OCI-LY7 (cell line): ENCODE results near the gene POLQ. TPM values are rescaled to one million over a fixed set of nuclear protein-coding genes. Genes with fewer than 3 reads are reported as not detected.
"Not testable (repeated sequence)": the region's sequence is repeated elsewhere in the genome, so short reads cannot be mapped to it uniquely, and the experiment has no call there.

Source experiments
- Bru-seq: library from RNA; stranded (reverse); fragments of 400-500 nt; gene quantifications from one replicate; lab custom pipeline; 2021; lab: Mats Ljungman, UMichigan
- BruChase-seq, 2 experiments: library from RNA; stranded (reverse); fragments of 400-500 nt; gene quantifications; one replicate each; lab custom pipeline; 2021; lab: Mats Ljungman, UMichigan
- BruUV-seq: library from RNA; stranded (reverse); fragments of 400-500 nt; replicated peaks from 2 replicates; lab custom pipeline; 2021; lab: Mats Ljungman, UMichigan
- CTCF ChIA-PET: fragments of 300-600 bp; sonication (Branson Sonifier 250); formaldehyde crosslinking; loops from one replicate; lab custom pipeline; 2022; ENCODE audit warnings: antibody characterized with exemption; ENCODE audit not compliant: unreplicated experiment; lab: Charles Lee
- POLR2A ChIA-PET: fragments of 300-600 bp; sonication (Branson Sonifier 250); formaldehyde crosslinking; loops from one replicate; lab custom pipeline; 2022; ENCODE audit warnings: antibody characterized with exemption; lab: Charles Lee
- DNase-seq: peaks from one replicate; pipeline ENCODE4 v3.0.0-alpha.2; 2015; ENCODE audit warnings: low spot score
- H2AFZ ChIP-seq: fragments of 200-600 bp; sonication (generic), shearing (Covaris generic); 2 replicates; pipeline ENCODE4 v1.6.1; 2014; ENCODE audit warnings: mild to moderate bottlenecking, antibody characterized with exemption, low read length, moderate library complexity
- H3K27ac ChIP-seq: fragments of 200-600 bp; sonication (generic); 2 replicates; pipeline ENCODE4 v1.5.1; 2014; ENCODE audit warnings: mixed run types, low read depth, mild to moderate bottlenecking, moderate library complexity, low read length, inconsistent platforms; ENCODE audit not compliant: poor library complexity, severe bottlenecking
- H3K36me3 ChIP-seq: fragments of 200-600 bp; sonication (generic); 2 replicates; pipeline ENCODE4 v1.6.1; 2014; ENCODE audit warnings: mild to moderate bottlenecking, antibody characterized with exemption, low read length, moderate library complexity, mixed read lengths; ENCODE audit not compliant: insufficient read depth
- H3K4me1 ChIP-seq: fragments of 200-600 bp; sonication (generic); 2 replicates; pipeline ENCODE4 v1.5.1; 2014; ENCODE audit warnings: mild to moderate bottlenecking, low read length; ENCODE audit not compliant: insufficient read depth, poor library complexity, severe bottlenecking
- H3K4me2 ChIP-seq: fragments of 200-600 bp; sonication (generic); 2 replicates; pipeline ENCODE4 v1.6.1; 2014; ENCODE audit warnings: mild to moderate bottlenecking, low read length
- H3K4me3 ChIP-seq: fragments of 200-600 bp; sonication (generic); 2 replicates; pipeline ENCODE4 v1.5.1; 2014; ENCODE audit warnings: mild to moderate bottlenecking, low read depth, low read length; ENCODE audit not compliant: poor library complexity, severe bottlenecking
- H3K79me2 ChIP-seq: fragments of 200-600 bp; sonication (generic); 2 replicates; pipeline ENCODE4 v1.6.1; 2016; ENCODE audit warnings: low read depth, mild to moderate bottlenecking, low read length, moderate library complexity, mixed read lengths; ENCODE audit not compliant: insufficient read depth
- H3K9me2 ChIP-seq: fragments of 200-600 bp; sonication (generic); 2 replicates; pipeline ENCODE4 v1.6.1; 2016; ENCODE audit warnings: mild to moderate bottlenecking, low read length, mixed read lengths; ENCODE audit not compliant: insufficient read depth
- H3K9me3 ChIP-seq: fragments of 200-600 bp; sonication (generic); 2 replicates; pipeline ENCODE4 v1.6.1; 2014; ENCODE audit warnings: mild to moderate bottlenecking, mixed run types, low read length, mixed read lengths
- H4K20me1 ChIP-seq: fragments of 200-600 bp; sonication (generic); 2 replicates; pipeline ENCODE4 v1.6.1; 2014; ENCODE audit warnings: mild to moderate bottlenecking, antibody characterized with exemption, low read length, moderate library complexity, mixed read lengths; ENCODE audit not compliant: insufficient read depth
- EZH2phosphoT487 ChIP-seq: fragments of 200-600 bp; sonication (generic); IDR thresholded peaks from 2 replicates; pipeline ENCODE4 v1.6.1; 2018; ENCODE audit warnings: low read depth, borderline replicate concordance, mild to moderate bottlenecking, mixed run types, antibody characterized with exemption, low read length, moderate library complexity, mixed read lengths
- intact Hi-C: fragments of 100-400 bp; cut with micrococcal nuclease; formaldehyde crosslinking; loops from one replicate; pipeline ENCODE4 v1.10.0; 2022; ENCODE audit not compliant: unreplicated experiment
- long read RNA-seq: library from polyadenylated mRNA; stranded (forward); transcript quantifications from one replicate; pipeline ENCODE4 v2.0.0, GENCODE V29; 2022
- total RNA-seq, 2 experiments: library from RNA; depleted of rRNA in 1 of 2; stranded (reverse); fragments of >200 nt in 1 of 2; shearing (Covaris generic) in 1 of 2; gene quantifications; 2 replicates each; pipeline ENCODE4 v1.2.3, GENCODE V29; 2014 to 2022
- TF ChIP-seq, protein P1 (sequence below): fragments of 200-600 bp; sonication (generic); conservative IDR thresholded peaks from 2 replicates; pipeline ENCODE4 v1.5.1; 2014; ENCODE audit warnings: mild to moderate bottlenecking, antibody characterized with exemption, low read length, moderate library complexity, mixed read lengths

The POLQ gene
- total RNA-seq (2014; rRNA removed; shearing (Covaris generic)) (58.2 and 61.1 TPM in 2 replicates), total RNA-seq (2022) (50.9 and 56.8 TPM in 2 replicates), Bru-seq, nascent RNA (percentile 95 among the genes with signal in this experiment), BruChase-seq, experiment 1, labeled RNA remaining after a 6-hour chase (percentile 91 among the genes with signal in this experiment), BruChase-seq, experiment 2, labeled RNA remaining after a 2-hour chase (percentile 92 among the genes with signal in this experiment)
- long read RNA-seq, full-length matches to known transcripts: 4 of 42 reads
- long read RNA-seq, partial matches to known transcripts: 11 of 42 reads
- long read RNA-seq, other reads (novel, unspliced or antisense): 27 of 42 reads

DNA sequence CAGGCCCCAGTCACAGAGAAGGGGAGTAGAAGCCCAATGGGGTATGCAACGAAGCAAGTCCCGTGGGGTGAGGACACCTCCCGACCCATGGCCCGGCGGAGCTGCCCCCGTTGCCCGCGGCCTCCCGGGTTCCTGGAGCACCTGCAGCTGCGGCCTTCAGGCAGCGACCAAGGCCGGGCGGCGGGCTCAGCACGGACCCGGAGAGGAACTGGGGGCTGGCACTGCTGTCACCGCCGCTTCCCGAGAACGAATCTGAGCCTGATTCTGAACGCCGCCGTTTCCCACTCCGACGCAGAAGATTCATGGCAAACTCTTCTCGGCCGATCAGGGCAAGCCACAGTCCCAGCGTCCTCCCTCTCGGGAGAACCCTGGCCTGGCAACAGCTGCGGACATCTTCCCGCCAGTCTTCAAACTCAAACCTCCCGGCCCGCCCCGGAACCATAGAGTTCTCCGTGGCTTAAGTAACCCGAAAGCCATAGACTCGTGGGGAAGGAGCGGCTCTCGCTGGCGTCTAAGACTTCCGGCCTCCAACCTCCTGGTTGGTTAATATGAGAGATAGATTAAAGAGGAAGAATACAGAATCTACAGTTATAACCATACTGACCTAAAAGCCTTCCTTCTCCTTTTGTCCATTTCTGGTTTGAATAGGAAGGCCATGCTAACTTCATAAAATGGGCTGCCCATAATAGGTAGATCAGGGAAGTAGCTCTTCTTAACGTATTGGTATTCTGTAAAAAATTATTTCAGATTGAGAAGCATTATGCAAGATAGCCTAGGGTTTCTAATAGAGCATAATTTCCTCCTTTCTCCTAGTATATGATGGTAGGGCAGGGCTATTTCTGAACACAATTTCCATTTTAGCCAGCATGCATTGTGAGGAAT is at the start of gene POLQ:
POLQ (minus strand) TSS at position 415 of the 882 bp plus-strand sequence; CDS start at position 304, 111 bp downstream.
- no peaks in the 10 kb centered on the region for H3K9me2 ChIP-seq
- peak within 1 kb of the TSS; percentile 99 for H2AFZ ChIP-seq
- peaks cover 50% of the 10 kb centered on the region for H3K79me2 ChIP-seq
- no peaks in the 10 kb centered on the region for H3K9me3 ChIP-seq
- H3K4me3 ChIP-seq: peak within 1 kb of the TSS; percentile 93
- H4K20me1 ChIP-seq: no peaks in the 10 kb centered on the region
- ChIA-PET CTCF (interaction anchor here (1.0 to 1.4 kb wide), 3 partner anchors 114 to 839 kb away, joined by 4 read pairs; partner anchors contain the start of gene FAM162A), POLR2A (interaction anchor here (0.6 to 2.4 kb wide), 9 partner anchors 67 to 714 kb away, joined by 3 to 8 read pairs (median 3); partner anchors contain the start of gene HCLS1)
- peaks cover 39% of the 10 kb centered on the region for H3K36me3 ChIP-seq
- TSS peak; percentile 100 for BruUV-seq
- intact Hi-C loops: loop anchor here (1.0 to 5.0 kb wide), 8 partner anchors 246 to 871 kb away; partner anchors contain the start of genes EAF2, IQCB1, MIX23 and WDR5B
- peak; percentile 96 for DNase-seq
- H3K4me1 ChIP-seq: peaks cover 27% of the 10 kb centered on the region
- TF ChIP-seq, protein P1, sequence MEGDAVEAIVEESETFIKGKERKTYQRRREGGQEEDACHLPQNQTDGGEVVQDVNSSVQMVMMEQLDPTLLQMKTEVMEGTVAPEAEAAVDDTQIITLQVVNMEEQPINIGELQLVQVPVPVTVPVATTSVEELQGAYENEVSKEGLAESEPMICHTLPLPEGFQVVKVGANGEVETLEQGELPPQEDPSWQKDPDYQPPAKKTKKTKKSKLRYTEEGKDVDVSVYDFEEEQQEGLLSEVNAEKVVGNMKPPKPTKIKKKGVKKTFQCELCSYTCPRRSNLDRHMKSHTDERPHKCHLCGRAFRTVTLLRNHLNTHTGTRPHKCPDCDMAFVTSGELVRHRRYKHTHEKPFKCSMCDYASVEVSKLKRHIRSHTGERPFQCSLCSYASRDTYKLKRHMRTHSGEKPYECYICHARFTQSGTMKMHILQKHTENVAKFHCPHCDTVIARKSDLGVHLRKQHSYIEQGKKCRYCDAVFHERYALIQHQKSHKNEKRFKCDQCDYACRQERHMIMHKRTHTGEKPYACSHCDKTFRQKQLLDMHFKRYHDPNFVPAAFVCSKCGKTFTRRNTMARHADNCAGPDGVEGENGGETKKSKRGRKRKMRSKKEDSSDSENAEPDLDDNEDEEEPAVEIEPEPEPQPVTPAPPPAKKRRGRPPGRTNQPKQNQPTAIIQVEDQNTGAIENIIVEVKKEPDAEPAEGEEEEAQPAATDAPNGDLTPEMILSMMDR: no peak
- H3K27ac ChIP-seq: peak within 1 kb of the TSS; percentile 77
- peak within 1 kb of the TSS; percentile 100 for H3K4me2 ChIP-seq

DNA sequence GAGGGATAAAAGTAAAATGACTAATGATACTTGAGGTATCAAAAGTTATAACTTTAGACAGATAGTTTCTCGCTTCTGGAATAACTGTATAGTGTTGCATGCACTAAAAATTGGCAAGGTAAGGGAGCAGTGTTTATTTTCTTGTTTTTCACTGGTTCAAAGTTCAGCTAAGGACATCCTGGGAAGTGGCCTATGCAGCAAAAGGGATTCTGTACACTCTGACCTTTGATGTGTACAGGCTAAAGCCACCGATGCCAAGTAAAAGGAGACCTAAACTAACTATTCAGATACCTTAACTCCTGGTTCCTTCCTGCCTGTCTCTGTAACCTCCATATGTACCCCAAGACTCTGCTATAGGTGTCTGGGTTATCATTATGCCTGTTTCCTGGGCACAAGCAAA is 49.1 kb upstream of the POLQ start:
- CTCF ChIA-PET: no interaction called here
- Histone ChIP-seq H3K79me2 (no peaks in the 10 kb centered on the region), H3K27ac (no peak overlapping the region), H3K4me1 (peaks cover 16% of the 10 kb centered on the region), H3K4me3 (no peak overlapping the region), H3K4me2 (no peak overlapping the region), H4K20me1 (no peaks in the 10 kb centered on the region), H3K9me3 (no peaks in the 10 kb centered on the region), H3K36me3 (no peaks in the 10 kb centered on the region), H3K9me2 (no peaks in the 10 kb centered on the region), H2AFZ (no peak overlapping the region)
- no peak for TF ChIP-seq EZH2phosphoT487
- TF ChIP-seq, protein P1: no peak
- no peak for DNase-seq
- BruUV-seq: no TSS peak
- POLR2A ChIA-PET: no interaction called here
- intact Hi-C loops: no loop called here

DNA sequence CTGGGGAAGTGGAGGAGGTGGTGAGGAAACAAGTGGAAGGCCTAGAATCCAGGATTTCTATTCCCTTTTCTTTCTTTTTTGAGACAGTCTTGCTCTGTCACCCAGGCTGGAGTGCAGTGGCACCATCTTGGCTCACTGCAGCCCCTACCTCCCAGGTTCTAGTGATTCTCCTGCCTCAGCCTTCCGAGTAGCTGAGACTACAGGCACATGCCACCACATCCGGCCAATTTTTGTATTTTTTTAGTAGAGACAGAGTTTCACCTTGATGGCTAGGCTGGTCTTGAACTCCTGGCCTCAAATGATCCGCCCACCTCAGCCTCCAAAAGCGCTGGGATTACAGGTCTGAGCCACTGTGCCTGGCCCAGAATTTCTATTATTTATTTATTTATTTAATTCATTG is 48.0 kb upstream of the POLQ start:
- H3K9me2 ChIP-seq, DNase-seq, H3K36me3 ChIP-seq, H3K27ac ChIP-seq, BruUV-seq, H3K9me3 ChIP-seq, H4K20me1 ChIP-seq, intact Hi-C loops, H3K79me2 ChIP-seq, H3K4me3 ChIP-seq, CTCF ChIA-PET: not testable (repeated sequence)
- H2AFZ ChIP-seq: peak overlapping the region; percentile 67; the same call in 1 of the 2 replicates
- H3K4me1 ChIP-seq: peaks cover 16% of the 10 kb centered on the region
- POLR2A ChIA-PET: interaction anchor here (0.7 to 2.1 kb wide), 3 partner anchors 8 to 235 kb away, joined by 3 to 8 read pairs (median 6); no protein-coding TSS in a partner anchor
- peak overlapping the region; percentile 56 for H3K4me2 ChIP-seq
